Inferior parietal cortex (tissue), 1 donor: ENCODE results near the gene STX4.
A peak's percentile ranks its signal among the peaks of the same experiment; 100 is the strongest.

Experiments used
- DNase-seq: peaks from one replicate; pipeline ENCODE4 v3.0.0-alpha.2; 2016; ENCODE audit errors: extremely low spot score

Gene STX4

DNA sequence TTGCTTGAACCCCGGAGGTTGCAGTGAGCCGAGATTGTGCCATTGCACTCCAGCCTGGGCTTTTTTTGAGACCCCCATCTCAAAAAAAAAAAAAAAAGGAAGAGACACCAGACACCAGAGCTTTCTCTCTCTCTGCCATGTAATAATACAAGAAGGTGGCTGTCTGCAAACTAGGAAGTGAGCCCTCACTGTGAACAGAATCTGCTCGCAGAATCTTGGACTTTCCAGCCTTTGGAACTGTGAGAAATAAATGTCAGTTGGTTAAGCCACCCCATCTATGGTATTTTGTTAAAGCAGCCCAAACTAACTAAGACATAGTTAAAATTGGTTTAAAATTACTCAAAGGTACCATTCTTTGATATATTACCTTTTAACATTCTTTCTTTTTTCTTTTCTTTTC lies 12.8 kb upstream of the STX4 start:
- no peak for DNase-seq

DNA sequence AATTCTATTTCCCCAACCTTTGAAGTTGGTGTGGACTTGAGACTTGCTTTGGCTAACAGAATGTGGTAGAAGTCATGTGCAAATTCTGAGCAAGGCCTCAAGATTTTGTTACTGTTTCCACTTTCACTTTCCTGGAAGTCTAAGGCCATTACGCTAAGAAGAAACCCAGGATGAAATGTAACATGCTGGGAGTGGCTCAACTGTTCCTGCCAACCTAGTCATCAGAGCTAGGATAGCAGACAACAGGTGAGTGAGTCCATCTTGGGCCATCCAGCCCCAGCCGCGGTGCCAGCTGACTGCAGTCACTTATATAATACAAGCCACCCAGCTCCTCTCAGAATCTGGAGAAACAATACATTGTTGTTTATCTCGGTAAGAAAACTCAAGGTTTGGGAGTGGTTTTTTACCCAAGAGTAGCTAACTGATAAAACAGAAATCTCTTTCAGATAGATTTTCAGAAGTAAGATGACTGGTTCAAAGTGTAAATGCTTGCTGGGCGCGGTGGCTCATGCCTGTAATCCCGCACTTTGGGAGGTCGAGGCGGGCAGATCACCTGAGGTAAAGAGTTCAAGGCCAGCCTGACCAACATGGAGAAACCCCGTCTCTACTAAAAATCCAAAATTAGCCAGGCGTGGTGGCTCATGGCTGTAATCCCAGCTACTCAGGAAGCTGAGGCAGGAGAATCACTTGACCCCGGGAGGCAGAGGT lies 10.7 kb upstream of the STX4 start:
- DNase-seq = no peak

DNA sequence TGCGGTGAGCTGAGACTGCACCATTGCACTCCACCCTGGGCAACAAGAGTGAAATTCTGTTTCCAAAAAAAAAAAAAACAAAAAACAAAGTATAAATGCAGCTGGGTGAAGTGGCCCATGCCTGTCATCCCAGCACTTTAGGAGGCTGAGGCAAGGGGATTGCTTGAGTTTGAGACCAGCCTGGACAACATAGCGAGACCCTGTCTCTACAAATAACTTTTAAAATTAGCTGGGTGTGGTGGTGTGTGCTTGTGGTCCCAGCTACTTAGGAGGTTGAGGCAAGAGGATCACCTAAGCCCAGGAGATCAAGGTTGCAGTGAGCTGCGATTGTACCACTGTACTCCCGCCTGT lies 10.1 kb upstream of the STX4 start:
- DNase-seq = no peak

DNA sequence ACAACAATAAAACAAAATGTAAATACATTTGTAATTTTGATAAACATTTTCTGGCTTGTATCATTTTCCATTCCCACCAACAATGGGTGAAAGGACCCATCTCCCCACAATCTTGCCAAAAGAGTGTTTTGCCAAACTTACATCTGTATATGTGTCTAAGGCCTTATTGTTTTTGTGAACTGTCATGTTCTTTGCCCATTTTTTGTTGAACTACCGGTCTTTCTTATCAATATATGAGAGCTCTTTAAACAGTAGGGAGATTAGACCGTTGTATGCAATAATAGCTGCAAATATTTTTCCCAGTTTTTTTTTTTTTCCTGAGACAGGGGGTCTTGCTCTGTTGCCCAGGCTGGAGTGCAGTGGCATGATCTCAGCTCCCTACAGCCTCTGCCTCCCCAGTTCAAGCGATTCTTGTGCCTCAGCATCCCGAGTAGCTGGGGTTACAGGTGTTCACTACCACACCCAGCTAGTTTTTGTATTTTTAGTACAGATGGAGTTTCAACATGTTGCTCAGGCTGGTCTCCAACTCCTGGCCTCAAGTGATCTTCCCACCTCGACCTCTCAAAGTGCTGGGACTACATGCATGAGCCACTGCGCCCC lies 9.6 kb upstream of the STX4 start:
- no peak for DNase-seq

DNA sequence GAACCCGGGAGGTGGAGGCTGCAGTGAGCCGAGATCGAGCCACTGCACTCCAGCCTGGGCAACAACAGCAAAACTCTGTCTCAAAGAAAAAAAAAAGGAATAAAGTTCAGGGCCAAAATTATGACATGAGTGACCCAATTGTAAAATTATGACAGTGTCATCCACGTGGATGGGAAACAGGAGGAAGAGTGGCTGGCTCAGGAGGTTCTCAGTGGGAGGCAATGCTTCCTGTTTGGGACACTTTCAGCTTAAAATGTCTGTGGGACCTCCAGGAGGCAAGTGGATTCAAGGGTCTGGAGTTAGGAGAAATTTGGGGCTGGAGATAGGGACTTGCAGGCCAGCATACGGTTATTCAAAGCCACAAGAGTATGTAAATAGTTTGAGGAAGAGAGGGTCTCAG lies 8.0 kb upstream of the STX4 start:
- no peak for DNase-seq

DNA sequence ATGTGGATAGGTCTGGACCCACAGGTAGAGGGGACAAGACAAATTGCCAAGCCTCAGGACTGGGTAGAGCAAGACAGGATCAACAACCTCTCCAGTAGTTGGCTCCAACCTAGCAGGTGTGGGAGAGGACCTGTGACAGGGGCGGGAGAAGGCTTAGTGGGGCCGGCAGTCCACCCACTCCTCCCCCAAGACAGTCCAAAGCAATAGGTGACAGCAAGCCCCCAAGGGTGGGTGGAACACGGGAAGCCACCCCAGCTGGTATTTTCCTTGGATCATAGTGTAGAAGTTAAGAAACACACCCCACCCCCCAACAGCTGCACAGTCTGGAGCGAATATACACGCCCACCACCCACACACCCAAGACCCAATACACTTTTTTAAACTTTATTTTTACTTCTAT lies 4.1 kb upstream of the STX4 start:
- no peak for DNase-seq

DNA sequence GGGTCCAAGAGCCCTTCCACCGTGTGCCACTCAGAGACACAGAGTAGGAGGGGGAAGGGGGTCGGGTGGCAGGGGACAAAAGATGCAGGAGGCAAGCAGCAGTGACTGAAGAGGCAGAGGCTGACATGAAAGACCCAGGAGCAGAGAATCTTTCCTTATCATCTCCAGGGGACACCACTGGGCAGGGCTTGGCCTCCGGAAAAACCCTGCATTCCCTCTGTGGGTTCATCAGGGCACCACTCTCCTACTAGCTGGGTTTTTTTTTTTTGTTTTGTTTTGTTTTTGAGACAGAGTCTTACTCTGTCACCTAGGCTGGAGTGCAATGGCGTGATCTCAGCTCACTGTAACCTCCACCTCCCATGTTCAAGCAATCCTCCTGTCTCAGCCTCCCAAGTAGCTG lies 2.1 kb upstream of the STX4 start:
- no peak for DNase-seq

DNA sequence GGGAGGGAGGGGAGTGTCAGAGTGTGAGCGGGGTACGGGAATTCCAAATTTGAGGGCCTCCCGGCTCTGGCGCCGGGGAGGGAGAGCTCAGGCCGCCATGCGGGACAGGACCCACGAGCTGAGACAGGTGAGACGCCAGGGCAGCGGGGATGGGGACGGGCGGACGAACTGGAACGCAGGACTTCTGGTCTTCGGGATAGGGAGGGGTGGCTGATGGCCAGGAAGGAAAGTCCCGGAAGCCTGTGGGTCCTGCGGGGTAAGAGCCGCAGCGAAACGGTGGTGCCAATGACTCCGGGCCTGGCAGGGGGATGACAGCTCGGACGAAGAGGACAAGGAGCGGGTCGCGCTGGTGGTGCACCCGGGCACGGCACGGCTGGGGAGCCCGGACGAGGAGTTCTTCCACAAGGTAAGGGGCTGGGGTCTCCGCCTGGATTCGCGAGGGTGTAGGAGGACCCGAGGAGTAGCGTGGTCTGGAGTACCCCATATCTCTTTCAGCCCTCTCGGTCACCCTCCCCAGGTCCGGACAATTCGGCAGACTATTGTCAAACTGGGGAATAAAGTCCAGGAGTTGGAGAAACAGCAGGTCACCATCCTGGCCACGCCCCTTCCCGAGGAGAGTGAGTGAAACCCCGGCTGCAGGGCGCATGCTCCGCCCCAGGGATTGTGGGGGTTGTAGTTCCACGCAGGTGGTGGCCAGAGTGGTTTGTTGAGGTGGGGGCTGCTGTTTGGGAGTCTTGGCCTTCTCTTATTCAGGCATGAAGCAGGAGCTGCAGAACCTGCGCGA lies 543 bp downstream of the STX4 start:
- peak; percentile 90 for DNase-seq

DNA sequence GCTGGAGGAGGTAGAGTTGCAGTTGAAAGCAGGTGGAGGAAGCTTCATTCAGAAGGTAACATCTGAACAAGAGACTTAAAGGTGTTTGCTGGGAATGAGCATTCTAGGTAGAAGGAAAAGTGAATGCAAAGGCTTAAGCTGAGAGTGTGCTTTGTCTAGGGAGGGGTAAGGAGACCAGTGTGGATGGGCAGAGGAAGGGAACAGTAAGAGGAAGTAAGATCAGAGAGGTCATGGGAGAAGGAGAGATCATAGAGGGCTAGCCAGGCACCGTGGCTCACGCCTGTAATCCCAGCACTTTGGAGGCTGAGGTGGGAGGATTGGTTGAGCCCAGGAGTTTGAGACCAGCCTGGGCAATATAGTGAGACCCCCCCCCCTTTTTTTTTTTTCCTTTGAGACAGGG lies 3.3 kb downstream of the STX4 start:
- DNase-seq = no peak

DNA sequence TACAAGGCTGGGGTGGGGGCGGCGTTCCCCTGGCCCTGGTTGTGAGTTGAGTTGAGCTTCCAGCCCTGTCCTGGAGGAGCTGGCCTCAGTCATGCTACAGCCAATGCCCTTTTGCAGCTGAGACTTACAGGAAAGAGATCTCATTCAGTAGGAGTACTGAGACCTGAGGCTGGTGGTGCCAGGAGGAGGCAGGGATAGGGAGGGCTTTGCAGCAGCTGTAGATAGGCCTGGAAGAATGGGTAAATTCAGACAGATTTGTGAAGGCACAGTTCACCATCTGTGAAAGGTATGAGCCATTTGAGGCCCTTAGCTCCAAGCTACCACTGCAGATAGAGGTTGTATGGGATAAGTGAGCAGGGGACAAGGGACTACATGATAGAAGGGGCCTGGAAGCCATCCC lies 5.6 kb downstream of the STX4 start:
- DNase-seq = no peak

DNA sequence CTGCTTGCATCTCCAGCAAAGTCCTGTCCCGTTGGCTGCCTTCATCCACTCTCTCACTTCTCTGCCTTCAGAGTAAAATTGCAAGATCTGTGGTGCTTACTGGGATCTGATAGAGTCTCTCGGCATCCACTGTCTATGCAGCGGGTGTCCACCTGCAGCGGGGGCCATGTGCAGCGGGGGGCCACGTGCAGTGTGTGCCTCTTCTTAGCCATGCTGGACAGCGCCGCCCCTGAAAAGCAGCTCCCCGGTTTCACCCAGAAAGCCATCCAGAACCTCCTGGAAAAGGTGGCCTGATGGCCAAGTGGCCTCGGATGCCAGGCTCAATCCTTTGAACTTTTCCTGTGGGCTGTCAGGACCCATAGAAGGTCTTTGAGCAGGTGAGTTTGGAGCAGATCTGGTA lies 9.5 kb downstream of the STX4 start:
- no peak for DNase-seq

DNA sequence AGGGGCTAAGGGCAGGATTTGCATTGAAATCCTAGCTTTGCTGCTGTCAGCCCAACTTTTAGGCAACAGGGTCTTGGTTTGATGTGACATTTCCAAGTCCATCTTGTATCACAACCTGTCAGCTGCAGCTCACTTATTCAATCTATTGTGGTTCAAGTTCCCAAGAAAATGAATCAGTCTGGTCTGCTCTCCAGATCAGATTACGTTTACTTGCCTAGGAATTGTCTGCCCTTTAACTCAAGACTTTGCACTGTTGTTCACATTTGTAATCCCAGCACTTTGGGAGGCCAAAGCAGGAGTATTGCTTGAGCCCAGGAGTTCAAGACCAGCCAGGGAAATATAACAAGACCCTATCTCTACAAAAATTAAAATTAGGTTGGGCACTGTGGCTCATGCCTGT lies 10.0 kb downstream of the STX4 start:
- DNase-seq = no peak

DNA sequence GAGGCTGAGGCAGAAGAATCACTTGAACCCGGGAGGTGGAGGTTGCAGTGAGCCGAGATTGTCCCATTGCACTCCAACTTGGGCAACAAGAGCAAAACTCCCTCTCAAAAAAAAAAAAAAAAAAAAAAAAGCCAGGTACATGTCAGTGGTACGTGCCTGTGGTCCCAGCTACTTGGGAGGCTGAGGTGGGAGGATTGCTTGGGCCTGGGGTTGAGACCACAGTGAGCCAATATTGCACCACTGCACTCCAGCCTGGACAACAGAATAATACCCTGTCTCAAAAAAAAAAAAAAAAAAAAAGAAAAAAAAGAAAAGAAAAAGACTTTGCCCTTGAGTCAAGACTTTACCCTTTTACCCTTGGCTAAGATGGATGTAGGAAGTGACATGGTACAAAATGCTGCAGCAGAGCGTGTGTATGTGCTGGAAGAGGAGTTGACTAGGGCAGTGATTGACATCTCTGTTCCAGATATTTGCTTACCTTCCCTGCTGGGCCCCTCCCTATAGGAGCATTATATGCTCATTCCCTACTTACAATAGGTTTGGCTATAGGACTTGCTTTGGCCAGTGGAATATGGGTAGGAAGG lies 10.6 kb downstream of the STX4 start:
- no peak for DNase-seq

DNA sequence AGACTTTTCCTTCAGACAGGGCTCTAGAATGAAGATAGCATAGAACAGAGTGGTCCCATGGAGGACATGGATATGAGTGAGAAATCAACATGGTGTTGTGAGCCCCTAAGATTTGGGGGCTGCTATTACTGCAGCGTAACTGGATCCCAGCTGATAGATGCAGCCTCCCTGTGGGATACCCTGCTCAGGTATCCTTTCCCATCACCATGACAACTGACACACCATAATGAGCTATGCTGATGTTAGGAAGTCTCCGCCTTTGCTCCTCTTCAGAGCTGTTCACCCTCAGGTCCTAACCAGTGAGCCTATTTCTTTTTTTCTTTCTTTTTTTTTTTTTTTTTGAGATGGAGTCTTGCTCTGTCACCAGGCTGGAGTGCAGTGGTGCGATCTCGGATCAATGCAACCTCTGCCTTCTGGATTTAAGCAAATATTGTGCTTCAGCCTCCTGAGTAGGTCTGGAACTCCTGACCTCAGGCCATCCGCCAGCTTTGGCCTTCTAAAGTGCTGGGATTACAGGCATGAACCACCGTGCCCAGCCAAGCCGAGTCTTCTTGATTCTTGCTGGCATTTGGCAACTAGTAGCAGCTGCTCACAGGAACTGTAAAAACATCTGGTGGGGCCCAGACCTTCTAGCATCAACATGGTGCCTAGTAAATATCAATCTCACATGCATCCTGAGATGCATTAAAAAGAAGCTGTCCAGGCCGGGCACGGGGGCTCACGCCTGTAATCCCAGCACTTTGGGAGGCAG lies 17.1 kb downstream of the STX4 start:
- DNase-seq = no peak

DNA sequence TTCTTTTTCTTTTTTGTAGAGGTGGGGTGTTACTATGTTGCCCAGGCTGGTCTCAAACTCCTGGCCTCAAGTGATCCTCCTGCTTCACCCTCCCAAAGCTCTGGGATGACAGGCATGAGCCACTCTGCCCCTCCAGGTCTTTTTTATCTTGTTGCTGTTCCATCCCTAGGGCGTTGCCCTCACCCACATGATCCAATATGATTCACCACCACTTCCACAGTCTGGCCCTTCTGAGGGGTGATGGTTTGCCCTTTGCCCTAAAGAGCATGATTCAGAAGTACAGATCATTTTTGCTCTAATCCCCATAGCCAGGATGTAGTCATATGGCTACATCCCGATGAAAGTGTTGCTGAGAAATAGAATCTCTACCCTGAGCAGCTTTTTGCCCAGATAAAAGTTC lies 18.8 kb downstream of the STX4 start:
- DNase-seq = no peak

DNA sequence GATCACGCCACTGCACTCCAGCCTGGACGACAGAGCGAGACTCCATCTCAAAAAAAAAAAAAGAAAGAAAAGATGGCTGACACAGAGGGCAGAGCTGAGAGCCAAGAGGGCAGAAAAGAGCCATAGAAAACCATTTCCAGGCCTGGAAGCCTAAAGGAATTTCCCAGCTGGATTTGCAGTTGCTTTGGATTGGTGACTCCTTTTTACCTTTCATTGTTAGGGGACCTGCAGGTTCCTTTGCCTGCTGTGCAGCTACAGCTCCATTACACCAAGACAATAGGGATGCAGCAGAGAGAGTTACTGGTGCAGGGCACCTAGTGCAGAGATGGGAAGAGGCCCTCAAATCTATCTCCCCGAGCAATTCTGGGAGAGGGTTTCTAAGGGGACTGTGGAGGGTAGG lies 22.3 kb downstream of the STX4 start:
- no peak for DNase-seq

DNA sequence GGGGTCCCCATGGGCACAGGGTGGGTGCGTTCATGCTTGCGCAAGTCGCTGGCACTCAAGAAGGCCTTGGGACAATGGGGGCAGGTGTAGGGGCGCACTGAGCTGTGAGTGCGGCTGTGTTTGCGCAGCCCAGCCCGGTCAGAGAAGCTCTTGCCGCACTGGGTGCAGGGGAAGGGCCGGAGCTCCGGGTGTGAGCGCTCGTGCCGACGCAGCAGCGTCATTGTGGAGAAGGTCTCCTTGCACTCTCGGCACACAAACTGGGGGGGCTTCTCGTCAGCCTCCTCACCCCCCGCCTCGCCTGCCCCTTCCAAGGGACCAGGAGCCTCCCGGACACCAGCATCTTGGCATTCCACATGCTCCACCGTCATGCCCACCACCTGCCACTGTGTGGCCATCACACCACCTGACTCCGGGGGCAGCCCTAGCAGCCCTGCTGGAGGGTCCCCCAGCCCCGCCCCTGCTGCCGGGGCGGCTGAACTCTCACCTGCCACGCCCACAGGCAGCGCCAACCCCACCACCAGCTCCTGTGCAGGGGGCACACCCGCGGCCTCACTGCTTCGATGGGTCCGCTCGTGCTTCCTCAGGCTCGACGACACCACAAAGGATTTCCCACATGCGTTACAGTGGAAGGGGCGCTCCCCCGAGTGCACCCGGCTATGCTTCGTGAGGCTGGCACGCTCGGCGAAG lies 27.9 kb downstream of the STX4 start:
- DNase-seq = no peak

DNA sequence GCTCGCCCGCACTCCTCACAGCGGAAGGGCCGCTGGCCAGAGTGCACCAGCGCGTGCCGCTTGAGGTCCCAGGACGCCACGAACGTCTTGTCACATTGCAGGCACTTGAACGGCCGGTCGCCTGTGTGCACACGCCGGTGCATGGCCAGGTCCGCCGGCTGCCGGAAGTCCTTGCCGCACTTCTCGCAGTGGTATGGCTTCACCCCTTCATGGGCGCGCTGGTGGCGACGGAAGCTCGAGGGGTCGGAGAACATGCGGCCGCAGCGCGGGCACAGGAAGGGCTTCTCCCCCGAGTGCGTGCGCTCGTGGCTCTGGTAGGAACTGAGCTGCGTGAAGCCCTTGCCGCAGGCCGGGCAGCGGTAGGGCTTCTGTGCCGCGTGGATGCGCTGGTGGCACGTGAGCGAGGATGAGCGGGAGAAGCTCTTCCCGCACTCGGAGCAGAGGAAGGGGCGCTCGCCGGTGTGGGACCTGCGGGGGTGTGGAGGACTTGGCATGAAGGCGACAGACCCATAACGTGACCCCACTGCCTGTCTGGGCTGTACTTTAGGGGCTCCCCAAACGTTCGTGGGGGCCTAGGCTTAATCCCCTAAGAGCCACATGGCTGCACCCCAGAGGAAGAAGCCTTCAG lies 28.6 kb downstream of the STX4 start:
- no peak for DNase-seq

DNA sequence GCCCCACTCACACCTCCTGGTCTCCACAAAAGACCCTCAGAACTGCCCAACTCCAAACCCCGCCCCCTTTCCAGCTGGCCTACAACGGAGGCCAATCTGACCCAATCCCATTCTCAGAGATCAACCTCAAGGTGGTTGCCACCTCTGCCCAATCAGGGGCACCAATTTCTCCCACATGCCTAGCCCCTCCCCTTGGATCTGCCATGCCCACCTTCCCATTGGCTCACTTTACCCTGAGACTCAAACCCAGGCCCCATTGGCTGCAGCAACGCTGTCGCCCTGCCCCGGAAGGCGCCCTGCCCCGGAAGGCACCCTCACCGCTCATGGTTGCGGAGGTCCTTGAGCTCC lies 30.1 kb downstream of the STX4 start:
- DNase-seq = no peak

DNA sequence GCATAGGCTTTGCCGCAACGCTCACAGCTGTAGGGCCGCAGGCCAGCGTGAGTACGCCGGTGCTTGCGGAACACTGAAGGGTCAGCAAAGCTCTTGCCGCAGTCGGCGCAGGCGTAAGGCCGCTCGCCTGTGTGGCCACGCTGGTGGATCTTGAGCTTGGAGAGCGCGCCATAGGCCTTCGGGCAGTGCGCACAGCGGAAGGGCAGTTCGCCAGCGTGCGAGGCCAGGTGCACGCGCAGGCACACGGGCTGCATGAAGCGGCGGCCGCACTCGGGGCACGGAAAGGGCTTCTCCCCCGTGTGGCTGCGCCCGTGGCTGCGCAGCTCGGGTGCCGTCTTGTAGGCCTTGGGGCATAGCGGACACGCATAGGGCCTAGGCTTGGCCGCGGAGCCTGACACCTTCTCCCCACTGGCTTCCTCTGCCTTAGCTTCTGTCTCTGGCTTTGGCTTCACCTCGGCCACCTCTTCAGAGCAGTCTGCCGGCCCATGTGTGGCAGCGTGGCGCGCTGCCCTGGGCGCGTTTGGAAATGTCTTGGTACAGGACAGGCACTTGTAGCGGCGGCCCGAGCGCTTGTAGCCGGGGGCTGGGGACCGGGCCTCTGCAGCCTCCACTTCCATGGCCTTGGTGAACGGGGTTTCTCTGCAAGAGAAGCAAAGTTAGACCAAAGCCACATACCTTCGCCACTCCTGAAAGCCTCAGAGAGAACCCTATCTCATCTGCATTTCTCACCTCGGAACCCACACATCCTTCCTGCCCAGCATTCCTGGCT lies 30.7 kb downstream of the STX4 start:
- no peak for DNase-seq
